Measurements from ENCODE around the gene SVIL. TPM values are rescaled to one million over a fixed set of nuclear protein-coding genes. Genes with fewer than 3 reads are reported as not detected.
"Not testable (repeated sequence)": the region's sequence is repeated elsewhere in the genome, so short reads cannot be mapped to it uniquely, and the experiment has no call there.

The SVIL gene
- total RNA-seq, 2 experiments from 2014 or later: 9.4 to 12.0 TPM

- H3K9me3 Mint-ChIP-seq: peaks cover 30% of the 10 kb centered on the region
- intact Hi-C loops (cut with micrococcal nuclease): no loop called here
- peaks cover 5% of the 10 kb centered on the region for H3K4me1 Mint-ChIP-seq (ENCODE audit: low read depth)
- H3K36me3 Mint-ChIP-seq: peaks cover 21% of the 10 kb centered on the region
- H3K27me3 Mint-ChIP-seq: no peaks in the 10 kb centered on the region
- CTCF ChIA-PET: interaction anchor here (0.8 kb wide), 1 partner anchor 72 kb away, joined by 5 read pairs; no protein-coding TSS in a partner anchor
- H3K4me3 Mint-ChIP-seq: no peak overlapping the region
- DNase-seq: no peak
- no peak overlapping the region for H3K27ac Mint-ChIP-seq
- POLR2A ChIA-PET: no interaction called here
Observed at GRCh38 chr10:29440981-29441380, 193.8 kb downstream of the SVIL start.

- Mint-ChIP-seq H3K36me3 (peaks cover 25% of the 10 kb centered on the region), H3K9me3 (peaks cover 31% of the 10 kb centered on the region)
- CTCF ChIA-PET; H3K27ac Mint-ChIP-seq; H3K4me1 Mint-ChIP-seq (ENCODE audit: low read depth); H3K27me3 Mint-ChIP-seq; DNase-seq; H3K4me3 Mint-ChIP-seq; POLR2A ChIA-PET; intact Hi-C loops (cut with micrococcal nuclease): not testable (repeated sequence)
Observed at GRCh38 chr10:29439005-29439404, 195.8 kb downstream of the SVIL start.

GRCh38 chr10:29438271-29438670, 196.5 kb downstream of the SVIL start:
- peaks cover 25% of the 10 kb centered on the region for H3K36me3 Mint-ChIP-seq
- H3K27me3 Mint-ChIP-seq: no peaks in the 10 kb centered on the region
- ChIA-PET POLR2A (interaction anchor here (0.6 kb wide), 1 partner anchor 98 kb away, joined by 3 read pairs; no protein-coding TSS in a partner anchor), CTCF (no interaction called here)
- DNase-seq: no peak
- intact Hi-C loops (cut with micrococcal nuclease): no loop called here
- no peak overlapping the region for H3K27ac Mint-ChIP-seq
- peaks cover 31% of the 10 kb centered on the region for H3K9me3 Mint-ChIP-seq
- H3K4me1 Mint-ChIP-seq (ENCODE audit: low read depth): no peaks in the 10 kb centered on the region
- no peak overlapping the region for H3K4me3 Mint-ChIP-seq

GRCh38 chr10:29437871-29438270, 196.9 kb downstream of the SVIL start:
- POLR2A ChIA-PET: interaction anchor here (0.6 kb wide), 1 partner anchor 98 kb away, joined by 3 read pairs; no protein-coding TSS in a partner anchor
- Mint-ChIP-seq H3K4me3 (no peak overlapping the region), H3K27ac (no peak overlapping the region), H3K36me3 (peaks cover 25% of the 10 kb centered on the region), H3K27me3 (no peaks in the 10 kb centered on the region), H3K9me3 (peaks cover 31% of the 10 kb centered on the region), H3K4me1 (ENCODE audit: low read depth) (no peaks in the 10 kb centered on the region)
- DNase-seq: no peak
- intact Hi-C loops (cut with micrococcal nuclease): no loop called here
- CTCF ChIA-PET: no interaction called here

- Mint-ChIP-seq H3K27ac (no peak overlapping the region), H3K36me3 (peaks cover 25% of the 10 kb centered on the region), H3K9me3 (peaks cover 31% of the 10 kb centered on the region), H3K4me3 (no peak overlapping the region), H3K27me3 (no peaks in the 10 kb centered on the region), H3K4me1 (ENCODE audit: low read depth) (no peaks in the 10 kb centered on the region)
- ChIA-PET CTCF (interaction anchor here (2.2 kb wide), 1 partner anchor 10 kb away, joined by 7 read pairs; no protein-coding TSS in a partner anchor), POLR2A (no interaction called here)
- DNase-seq: no peak
- intact Hi-C loops (cut with micrococcal nuclease): no loop called here
Observed at GRCh38 chr10:29435809-29436501, 198.8 kb downstream of the SVIL start.

GRCh38 chr10:29434111-29434510, 200.7 kb downstream of the SVIL start:
- DNase-seq: no peak
- H3K27ac Mint-ChIP-seq: no peak overlapping the region
- intact Hi-C loops (cut with micrococcal nuclease): no loop called here
- ChIA-PET CTCF (no interaction called here), POLR2A (no interaction called here)
- peaks cover 21% of the 10 kb centered on the region for H3K36me3 Mint-ChIP-seq
- H3K4me1 Mint-ChIP-seq (ENCODE audit: low read depth): no peaks in the 10 kb centered on the region
- no peaks in the 10 kb centered on the region for H3K27me3 Mint-ChIP-seq
- H3K4me3 Mint-ChIP-seq: no peak overlapping the region
- peaks cover 27% of the 10 kb centered on the region for H3K9me3 Mint-ChIP-seq

GRCh38 chr10:29431711-29432110, 203.1 kb downstream of the SVIL start:
- Mint-ChIP-seq H3K36me3 (peaks cover 7% of the 10 kb centered on the region), H3K27ac (no peak overlapping the region), H3K9me3 (peaks cover 8% of the 10 kb centered on the region), H3K4me1 (ENCODE audit: low read depth) (no peaks in the 10 kb centered on the region), H3K27me3 (no peaks in the 10 kb centered on the region), H3K4me3 (no peak overlapping the region)
- ChIA-PET CTCF (interaction anchor here (0.9 to 1.1 kb wide), 2 partner anchors 54 to 65 kb away, joined by 3 read pairs; no protein-coding TSS in a partner anchor), POLR2A (no interaction called here)
- intact Hi-C loops (cut with micrococcal nuclease): no loop called here
- DNase-seq: no peak

GRCh38 chr10:29430101-29430500, 204.7 kb downstream of the SVIL start:
- H3K4me3 Mint-ChIP-seq: no peak overlapping the region
- H3K4me1 Mint-ChIP-seq (ENCODE audit: low read depth): no peaks in the 10 kb centered on the region
- POLR2A ChIA-PET: no interaction called here

GRCh38 chr10:29428486-29428885, 206.3 kb downstream of the SVIL start:
- Mint-ChIP-seq H3K27ac (no peak overlapping the region), H3K4me1 (ENCODE audit: low read depth) (no peaks in the 10 kb centered on the region), H3K9me3 (no peaks in the 10 kb centered on the region), H3K27me3 (no peaks in the 10 kb centered on the region), H3K4me3 (no peak overlapping the region), H3K36me3 (peaks cover 15% of the 10 kb centered on the region)
- ChIA-PET CTCF (interaction anchor here (1.2 to 1.5 kb wide), 2 partner anchors 20 to 68 kb away, joined by 3 to 4 read pairs; no protein-coding TSS in a partner anchor), POLR2A (no interaction called here)
- intact Hi-C loops (cut with micrococcal nuclease): no loop called here
- DNase-seq: no peak

More at GRCh38 chr10:29430101-29430500, 204.7 kb downstream of the SVIL start:
- no peak overlapping the region for H3K27ac Mint-ChIP-seq
- no peak for DNase-seq
- intact Hi-C loops (cut with micrococcal nuclease): no loop called here
- H3K36me3 Mint-ChIP-seq: peaks cover 9% of the 10 kb centered on the region
- no peaks in the 10 kb centered on the region for H3K27me3 Mint-ChIP-seq
- CTCF ChIA-PET: interaction anchor here (0.9 to 1.3 kb wide), 5 partner anchors 16 to 38 kb away, joined by 3 to 4 read pairs (median 3); no protein-coding TSS in a partner anchor
- H3K9me3 Mint-ChIP-seq: no peaks in the 10 kb centered on the region

GRCh38 chr10:29427667-29428066, 207.1 kb downstream of the SVIL start:
- no peaks in the 10 kb centered on the region for H3K4me1 Mint-ChIP-seq (ENCODE audit: low read depth)
- POLR2A ChIA-PET: no interaction called here
- intact Hi-C loops (cut with micrococcal nuclease): no loop called here
- no peaks in the 10 kb centered on the region for H3K9me3 Mint-ChIP-seq
- H3K36me3 Mint-ChIP-seq: peaks cover 15% of the 10 kb centered on the region
- CTCF ChIA-PET: interaction anchor here (1.2 to 1.5 kb wide), 2 partner anchors 21 to 69 kb away, joined by 3 to 4 read pairs; no protein-coding TSS in a partner anchor
- no peak overlapping the region for H3K4me3 Mint-ChIP-seq
- no peak for DNase-seq
- no peak overlapping the region for H3K27ac Mint-ChIP-seq
- no peaks in the 10 kb centered on the region for H3K27me3 Mint-ChIP-seq

- DNase-seq: no peak
- ChIA-PET CTCF (interaction anchor here (0.6 kb wide), 1 partner anchor 36 kb away, joined by 3 read pairs; no protein-coding TSS in a partner anchor), POLR2A (no interaction called here)
- peaks cover 26% of the 10 kb centered on the region for H3K36me3 Mint-ChIP-seq
- no peaks in the 10 kb centered on the region for H3K27me3 Mint-ChIP-seq
- H3K9me3 Mint-ChIP-seq: no peaks in the 10 kb centered on the region
- H3K4me3 Mint-ChIP-seq: no peak overlapping the region
- intact Hi-C loops (cut with micrococcal nuclease): no loop called here
- no peaks in the 10 kb centered on the region for H3K4me1 Mint-ChIP-seq (ENCODE audit: low read depth)
- no peak overlapping the region for H3K27ac Mint-ChIP-seq
Observed at GRCh38 chr10:29426420-29426819, 208.4 kb downstream of the SVIL start.

GRCh38 chr10:29424017-29424416, 210.8 kb downstream of the SVIL start:
- ChIA-PET CTCF (interaction anchor here (1.0 to 2.2 kb wide), 3 partner anchors 22 to 31 kb away, joined by 4 to 9 read pairs (median 4); no protein-coding TSS in a partner anchor), POLR2A (no interaction called here)
- no peaks in the 10 kb centered on the region for H3K9me3 Mint-ChIP-seq
- no peaks in the 10 kb centered on the region for H3K27me3 Mint-ChIP-seq
- peaks cover 32% of the 10 kb centered on the region for H3K36me3 Mint-ChIP-seq
- no peak for DNase-seq
- H3K4me3 Mint-ChIP-seq: no peak overlapping the region
- intact Hi-C loops (cut with micrococcal nuclease): no loop called here
- no peaks in the 10 kb centered on the region for H3K4me1 Mint-ChIP-seq (ENCODE audit: low read depth)
- H3K27ac Mint-ChIP-seq: no peak overlapping the region

- no peaks in the 10 kb centered on the region for H3K27me3 Mint-ChIP-seq
- no peaks in the 10 kb centered on the region for H3K9me3 Mint-ChIP-seq
- POLR2A ChIA-PET: no interaction called here
- H3K4me3 Mint-ChIP-seq: no peak overlapping the region
- DNase-seq: no peak
- intact Hi-C loops (cut with micrococcal nuclease): no loop called here
- no peak overlapping the region for H3K27ac Mint-ChIP-seq
- CTCF ChIA-PET: interaction anchor here (1.0 to 2.5 kb wide), 3 partner anchors 25 to 35 kb away, joined by 4 to 6 read pairs (median 5); no protein-coding TSS in a partner anchor
- peaks cover 40% of the 10 kb centered on the region for H3K36me3 Mint-ChIP-seq
- no peaks in the 10 kb centered on the region for H3K4me1 Mint-ChIP-seq (ENCODE audit: low read depth)
Observed at GRCh38 chr10:29420744-29421143, 214.0 kb downstream of the SVIL start.
